ENCODE results near the gene OR10H3. TPM values are rescaled to one million over a fixed set of nuclear protein-coding genes. Genes with fewer than 3 reads are reported as not detected.
A peak's percentile ranks its signal among the peaks of the same experiment; 100 is the strongest.
"Not testable (repeated sequence)": the region's sequence is repeated elsewhere in the genome, so short reads cannot be mapped to it uniquely, and the experiment has no call there.

OR10H3 gene, protein sequence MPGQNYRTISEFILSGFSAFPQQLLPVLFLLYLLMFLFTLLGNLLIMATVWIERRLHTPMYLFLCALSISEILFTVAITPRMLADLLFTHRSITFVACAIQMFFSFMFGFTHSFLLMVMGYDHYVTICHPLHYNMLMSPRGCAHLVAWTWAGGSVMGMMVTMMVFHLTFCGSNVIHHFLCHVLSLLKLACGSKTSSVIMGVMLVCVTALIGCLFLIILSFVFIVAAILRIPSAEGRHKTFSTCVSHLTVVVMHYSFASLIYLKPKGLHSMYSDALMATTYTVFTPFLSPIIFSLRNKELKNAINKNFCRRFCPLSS
- not detected for polyA plus RNA-seq (ENCODE audit: insufficient read length)
- long read RNA-seq, donor 1 = 0 reads
- long read RNA-seq, donor 2 = 0 reads
- long read RNA-seq, donor 3 = 0 reads
- long read RNA-seq, donor 4 = 0 reads
- long read RNA-seq, donor 5 = 0 reads
- long read RNA-seq, donor 6 = 0 reads
- long read RNA-seq, donor 7 = 0 reads
- long read RNA-seq, donor 8 = 0 reads

DNA sequence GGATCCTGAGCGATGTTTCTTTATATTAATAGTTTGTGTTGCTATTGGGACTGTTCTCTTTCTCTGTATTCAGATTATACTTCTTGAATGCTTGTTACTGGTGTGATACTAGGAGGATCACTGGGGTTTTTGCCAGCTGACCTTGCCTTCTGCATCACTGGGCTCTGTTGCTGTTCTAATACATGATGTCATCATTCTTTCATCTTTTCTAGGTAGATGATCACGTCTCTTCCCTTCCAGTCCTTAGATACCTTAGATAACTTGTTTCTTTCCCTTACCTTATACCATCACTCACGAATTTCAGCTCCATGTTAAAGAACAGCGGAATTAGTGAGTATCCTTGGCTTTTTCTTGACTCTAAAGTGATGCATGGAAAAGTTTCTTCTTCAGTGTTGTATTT is at the start of gene OR10H3:
Gene OR10H3, plus strand, starts transcription at position 264 of the 400 bp plus-strand sequence. CDS start 3,408 bp downstream, outside the sequence.
- DNase-seq = no peak

DNA sequence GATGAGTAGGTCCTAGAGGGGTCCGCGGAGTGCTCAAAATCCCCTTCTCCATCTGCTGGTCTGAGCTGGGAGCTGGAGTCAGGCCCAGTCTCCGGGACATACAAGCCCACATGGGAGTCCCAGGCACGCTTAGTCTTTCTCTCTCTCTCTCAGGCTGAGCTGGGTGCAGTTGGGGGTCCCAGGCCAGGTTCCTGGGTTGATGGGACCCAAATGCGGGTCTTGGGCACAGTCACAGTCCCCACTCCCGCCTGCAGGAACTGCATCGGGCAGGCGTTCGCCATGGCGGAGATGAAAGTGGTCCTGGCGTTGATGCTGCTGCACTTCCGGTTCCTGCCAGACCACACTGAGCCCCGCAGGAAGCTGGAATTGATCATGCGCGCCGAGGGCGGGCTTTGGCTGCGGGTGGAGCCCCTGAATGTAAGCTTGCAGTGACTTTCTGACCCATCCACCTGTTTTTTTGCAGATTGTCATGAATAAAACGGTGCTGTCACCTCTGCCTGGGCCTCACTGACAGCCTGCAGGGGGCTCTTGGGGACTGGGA is 41.1 kb upstream of the OR10H3 start:
- no peak for DNase-seq

DNA sequence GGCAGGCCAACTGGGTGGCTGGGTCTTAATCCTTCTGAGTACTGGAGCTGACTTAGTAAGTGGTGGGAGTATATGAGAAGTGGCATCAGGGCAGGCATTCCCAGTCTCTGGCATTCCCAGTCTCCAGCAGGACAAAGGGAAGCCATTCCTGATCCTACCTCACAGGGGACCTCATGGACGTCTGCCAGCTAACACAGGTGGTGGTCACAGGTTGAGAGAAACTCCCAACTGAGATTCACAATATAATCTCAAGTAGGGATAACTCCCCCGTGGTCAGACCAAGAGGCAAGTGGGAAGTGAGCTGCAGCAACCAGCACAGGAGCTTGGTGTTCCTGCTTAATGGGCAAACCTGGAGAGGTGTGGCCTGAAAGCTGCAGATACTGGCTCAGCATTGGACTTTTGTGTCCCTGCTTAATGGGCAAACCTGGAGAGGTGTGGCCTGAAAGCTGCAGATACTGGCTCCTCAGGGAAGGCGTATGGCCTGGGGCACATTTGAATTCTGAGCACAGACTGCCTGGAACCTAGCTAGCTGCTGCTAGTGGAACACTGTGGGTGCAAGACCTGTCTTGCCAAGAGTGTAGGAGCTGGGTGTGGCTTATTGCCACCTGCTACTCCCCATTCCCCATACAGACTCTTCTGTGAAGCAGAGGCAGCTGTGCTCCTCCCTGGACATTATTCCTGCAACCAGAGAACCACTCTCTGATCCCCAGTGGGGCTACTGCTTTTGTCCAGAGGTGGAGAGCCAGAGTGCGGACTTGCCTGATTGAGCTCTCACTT is 35.8 kb upstream of the OR10H3 start:
- DNase-seq = no peak

DNA sequence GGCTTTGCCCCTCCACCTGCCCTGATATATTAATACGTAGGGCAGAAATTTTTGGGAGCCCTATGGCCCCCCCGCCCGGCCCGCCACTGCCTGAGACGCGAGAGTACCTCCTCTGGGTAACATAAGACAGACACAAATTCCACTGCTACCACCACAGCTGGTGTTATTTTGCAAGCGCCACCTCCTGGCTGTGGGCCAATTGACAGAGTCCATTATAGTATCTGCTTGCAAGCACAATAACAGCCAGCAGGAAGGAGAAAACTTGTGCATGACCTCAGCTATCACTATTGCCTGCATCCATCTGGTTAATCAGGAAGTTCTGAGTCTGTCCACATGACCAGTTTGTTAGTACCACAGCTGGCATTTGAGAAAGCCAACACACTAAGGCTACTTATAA is 35.3 kb upstream of the OR10H3 start:
- peak; percentile 25 for DNase-seq

DNA sequence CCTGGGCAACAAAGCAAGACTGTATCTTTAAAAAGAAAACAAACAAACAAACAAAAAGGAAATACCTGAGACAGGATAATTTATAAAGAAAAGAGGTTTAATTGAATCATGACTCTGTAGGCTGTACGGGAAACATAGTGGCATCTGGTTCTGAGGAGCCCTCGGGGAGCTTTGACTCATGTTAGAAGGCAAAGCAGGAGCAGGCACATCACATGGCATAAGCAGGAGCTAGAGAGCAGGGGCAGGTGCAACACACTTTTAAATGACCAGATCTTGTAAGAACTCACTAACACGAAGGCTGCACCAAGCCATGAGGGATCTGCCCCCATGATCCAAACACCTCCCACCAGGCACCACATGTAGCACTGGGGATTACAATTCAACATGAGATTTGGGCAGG is 23.1 kb upstream of the OR10H3 start:
- DNase-seq = no peak

DNA sequence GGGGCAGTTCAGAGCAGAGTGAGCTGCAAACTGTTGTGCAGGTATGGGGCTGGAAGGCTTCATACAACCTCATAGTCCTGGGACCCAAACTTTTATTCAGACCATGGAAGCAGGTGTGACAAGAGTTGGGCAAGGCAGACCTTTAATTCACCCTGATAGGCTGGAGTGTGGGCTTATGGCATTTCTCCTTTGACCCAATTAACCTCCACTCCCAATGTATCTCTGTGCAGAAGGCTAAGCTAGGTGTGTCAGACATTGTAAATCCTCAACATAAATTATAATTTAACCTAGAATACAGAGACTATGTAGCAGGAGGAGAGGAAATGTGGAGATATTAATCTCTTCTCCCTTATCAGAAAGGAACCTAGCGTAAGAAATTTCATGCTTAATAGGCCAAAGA is 22.1 kb upstream of the OR10H3 start:
- DNase-seq = no peak

DNA sequence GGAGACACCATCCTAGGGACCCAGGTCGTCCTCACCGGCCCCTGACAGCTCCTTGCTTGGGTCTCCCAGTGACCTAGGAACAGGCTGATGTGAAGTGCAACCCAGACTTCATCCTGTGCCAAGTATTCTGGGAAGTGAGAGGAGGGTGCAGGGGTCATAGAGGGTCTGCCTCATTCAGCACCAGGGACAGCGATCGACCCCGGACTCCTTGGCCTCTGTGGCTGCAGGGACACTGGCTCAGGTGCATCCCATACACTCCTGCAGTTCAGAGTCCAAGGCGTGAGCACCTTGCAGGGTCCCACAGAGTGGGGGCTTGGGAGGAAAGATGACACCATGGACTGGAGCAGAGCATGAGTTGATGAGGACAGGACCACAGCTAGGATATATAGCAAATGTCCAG is 20.0 kb upstream of the OR10H3 start:
- DNase-seq = no peak

DNA sequence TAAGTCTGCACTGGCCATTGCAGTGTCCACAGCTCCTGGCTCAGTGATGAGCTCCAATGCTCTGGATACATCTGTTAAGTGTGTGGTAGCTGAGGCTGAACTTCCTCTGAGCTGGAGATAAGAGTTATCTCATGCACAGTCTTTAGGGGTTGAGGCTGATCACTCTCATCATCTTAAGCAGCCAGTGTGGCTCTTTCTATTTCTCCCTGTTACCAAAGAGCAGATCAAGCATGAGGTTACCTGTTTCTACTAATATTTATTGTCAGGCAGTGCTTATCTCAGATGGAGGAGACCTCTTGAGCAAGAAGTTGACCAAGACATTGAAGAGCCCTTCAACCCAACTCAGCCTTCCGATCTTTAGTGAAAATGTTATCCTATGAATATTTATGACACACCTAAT is 16.5 kb upstream of the OR10H3 start:
- no peak for DNase-seq

DNA sequence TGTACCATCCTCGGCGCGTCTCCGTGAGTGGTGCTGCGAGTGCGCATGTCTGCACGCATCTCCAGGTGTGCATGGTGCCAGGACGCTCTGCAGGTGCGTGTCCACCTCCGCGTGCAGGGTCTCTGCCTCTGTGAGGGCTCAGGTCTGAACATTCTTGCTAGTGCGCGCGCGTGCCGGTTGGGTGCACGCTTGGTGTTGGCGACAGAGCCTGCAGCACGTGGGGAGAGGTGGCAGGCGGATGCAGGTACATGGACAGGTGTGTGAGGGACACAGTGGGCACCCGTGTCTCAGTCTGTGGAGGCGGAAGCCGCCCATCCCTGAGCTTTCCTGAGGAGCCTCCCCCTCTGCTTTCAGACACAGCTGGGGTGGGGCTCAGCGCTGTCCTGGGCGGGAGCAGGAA is 14.8 kb upstream of the OR10H3 start:
- no peak for DNase-seq

DNA sequence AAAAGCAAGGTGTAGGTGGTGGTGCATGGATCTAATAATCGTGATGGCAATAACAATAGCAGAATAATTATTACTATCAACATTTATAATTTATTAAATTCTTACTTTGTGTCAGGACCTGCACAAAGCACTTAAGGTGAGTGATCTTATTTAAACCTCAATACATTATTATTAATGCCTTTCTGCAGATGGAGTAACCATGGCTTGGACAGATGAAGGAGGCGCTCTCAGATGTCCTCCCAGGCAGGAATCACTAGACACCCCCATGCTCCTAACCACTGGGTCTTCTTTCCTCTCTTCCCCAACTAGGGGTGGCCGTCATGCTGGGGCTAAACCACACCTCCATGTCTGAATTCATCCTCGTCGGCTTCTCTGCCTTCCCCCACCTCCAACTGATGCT is 10.1 kb upstream of the OR10H3 start, which contains the start of gene OR10H2:
Gene OR10H2, plus strand, starts transcription at position 301 of the 400 bp plus-strand sequence. Its CDS starts 20 bp downstream, at position 321.
- no peak for DNase-seq

DNA sequence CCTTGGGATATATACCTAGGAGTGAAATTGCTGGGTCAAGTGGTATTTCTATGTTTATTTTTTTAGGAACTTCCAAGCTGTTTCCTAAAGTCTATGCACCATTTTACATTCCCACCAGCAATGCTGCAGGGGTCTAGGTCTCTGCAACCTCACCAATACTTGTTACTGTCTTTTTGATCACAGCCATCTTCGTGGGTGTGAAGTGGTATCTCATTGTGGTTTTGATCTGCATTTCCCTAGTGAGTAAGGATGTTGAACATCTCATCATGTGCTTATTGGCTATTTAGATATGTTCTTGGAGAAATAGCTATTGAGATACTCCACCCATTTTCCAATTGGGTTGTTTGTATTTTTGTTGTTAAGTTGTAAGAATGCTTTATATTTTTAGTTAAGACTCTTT is 7.2 kb upstream of the OR10H3 start:
- DNase-seq = no peak

DNA sequence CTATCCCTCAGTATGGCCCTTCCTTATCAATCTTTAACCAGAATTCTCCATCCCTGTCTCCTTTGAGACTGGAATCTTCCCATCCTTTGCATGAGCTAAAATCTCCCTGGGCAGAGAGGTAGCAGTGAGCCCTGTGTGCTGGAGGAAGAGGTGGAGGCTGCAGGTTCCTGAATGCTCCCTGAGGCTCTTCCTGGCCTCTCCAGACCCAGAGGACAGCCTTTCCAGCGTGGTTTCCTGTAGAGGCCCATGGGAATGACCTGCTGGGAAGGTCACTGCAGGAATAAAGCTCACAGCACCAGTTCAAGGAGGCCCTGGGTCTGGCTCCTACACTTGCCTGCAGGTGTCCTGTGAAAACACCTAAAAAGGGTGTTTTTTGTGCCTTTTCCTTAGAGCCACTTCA is 5.4 kb upstream of the OR10H3 start:
- no peak for DNase-seq

DNA sequence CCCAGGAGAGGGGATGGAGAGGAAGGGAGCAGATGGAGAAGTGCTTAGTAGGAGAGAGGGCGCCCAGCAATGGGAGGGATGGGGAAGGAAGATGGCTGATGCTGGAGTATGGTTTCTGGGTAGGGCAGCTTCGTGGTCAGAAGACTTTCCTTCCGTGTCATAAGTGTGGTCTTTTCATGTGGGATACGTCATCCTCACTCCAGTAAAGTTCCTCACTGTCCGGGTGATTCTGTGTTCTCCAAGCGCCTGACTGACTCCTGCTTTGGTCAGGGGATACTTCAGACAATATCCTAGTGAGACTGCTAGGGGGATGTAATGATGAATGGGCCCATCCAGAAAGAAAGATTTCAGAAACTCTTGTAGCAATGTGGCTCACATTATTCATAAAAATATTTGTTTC is 3.9 kb upstream of the OR10H3 start:
- no peak for DNase-seq

DNA sequence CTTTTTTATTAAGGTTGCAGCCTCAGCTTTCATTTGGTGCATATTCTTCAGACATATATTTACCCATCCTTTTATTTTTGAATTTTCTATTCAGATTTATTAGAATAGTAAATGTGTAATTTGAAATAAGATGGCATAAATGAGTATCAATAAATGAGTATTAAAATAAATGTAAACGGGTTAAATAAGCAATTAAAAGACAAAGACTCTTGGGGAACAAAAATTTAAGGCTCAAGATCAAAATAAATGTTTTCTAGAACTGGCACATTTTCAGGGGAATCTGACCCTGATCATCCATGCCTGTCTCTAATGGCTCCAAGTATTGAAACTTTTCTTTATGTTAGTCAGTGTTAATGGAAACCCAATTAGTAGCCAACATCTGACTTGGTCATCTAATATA is 3.0 kb downstream of the OR10H3 start:
- no peak for DNase-seq

DNA sequence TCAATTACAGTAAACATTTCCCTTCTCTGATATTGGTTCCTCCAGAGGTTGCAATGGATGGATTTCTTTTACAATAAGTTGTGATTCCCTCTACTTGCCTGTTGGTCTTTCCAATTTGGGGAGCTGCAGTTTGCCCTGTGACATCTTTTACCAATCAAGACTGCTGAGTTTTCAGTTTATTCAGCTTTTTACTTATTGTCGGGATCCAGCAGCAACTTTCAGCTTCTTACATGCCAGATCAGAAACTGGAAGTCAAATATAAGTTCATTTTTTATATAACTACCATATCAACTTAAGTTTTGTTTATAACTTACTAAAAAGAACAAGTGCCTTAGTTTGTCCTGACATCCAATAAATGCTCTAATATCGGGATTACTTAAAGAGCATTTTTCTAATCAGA is 10.5 kb downstream of the OR10H3 start:
- DNase-seq = no peak

DNA sequence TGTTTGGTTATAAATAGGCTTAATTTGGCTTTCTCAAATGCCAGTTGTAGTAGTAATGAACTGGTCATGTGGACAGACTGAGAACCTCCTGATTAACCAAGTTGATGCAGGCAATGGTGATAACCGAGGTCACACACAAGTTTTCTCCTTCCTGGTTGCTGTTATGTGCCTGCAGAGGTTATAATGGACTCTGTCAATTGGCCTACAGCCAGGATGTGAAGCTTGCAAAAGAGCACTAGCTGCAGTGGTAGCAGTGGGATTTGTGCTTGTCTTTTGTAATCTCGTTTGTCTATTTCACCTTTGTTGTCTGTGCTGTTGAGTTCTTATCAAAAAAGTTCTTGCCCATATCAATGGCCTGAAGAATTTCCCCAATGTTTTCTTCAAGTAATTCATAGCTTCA is 20.6 kb downstream of the OR10H3 start:
- DNase-seq = no peak

DNA sequence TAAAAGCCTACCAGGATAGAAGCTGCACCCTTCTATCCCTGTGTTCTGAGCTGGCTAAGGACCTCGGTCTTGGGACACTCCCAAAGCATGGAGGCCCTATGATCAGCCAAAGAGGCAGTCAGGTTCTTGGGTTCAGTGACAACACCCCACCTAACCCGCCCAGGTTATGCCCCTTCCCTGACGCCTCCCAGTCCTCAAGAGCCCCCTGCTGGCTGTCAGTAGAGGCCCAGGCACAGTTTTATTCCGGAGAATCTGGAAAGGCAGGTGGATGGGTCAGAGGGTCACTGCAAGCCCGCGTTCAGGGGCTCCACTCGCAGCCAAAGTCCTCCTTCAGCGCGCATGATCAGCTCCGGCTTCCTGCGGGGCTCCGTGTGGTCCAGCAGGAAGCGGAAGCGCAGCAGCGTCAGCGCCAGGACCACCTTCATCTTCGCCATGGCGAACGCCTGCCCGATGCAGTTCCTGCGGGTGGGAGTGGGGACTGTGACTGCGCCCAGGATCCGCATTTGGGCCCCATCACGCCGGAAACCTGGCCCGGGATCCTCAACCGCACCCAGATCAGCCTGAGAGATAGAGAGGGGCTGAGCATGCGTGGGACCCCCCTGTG is 22.3 kb downstream of the OR10H3 start:
- no peak for DNase-seq

DNA sequence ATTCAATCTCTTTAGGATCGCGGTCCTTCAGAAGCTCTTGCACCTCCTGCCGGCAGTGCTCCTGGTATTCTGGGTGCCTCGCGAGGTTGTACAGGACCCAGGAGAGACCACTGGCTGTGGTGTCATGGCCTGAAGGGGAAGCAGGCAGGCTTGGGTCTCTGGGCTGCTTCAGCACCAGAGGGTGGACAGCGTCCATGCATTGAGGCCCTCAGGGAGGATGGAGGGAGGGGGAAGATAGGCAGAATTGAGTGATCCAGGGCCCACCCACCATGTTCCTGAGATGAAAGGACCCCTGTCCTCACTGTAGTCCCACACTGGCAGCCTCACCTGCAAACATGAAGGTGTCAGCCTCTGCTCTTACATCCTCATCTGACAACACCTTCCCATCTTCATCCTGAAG is 31.8 kb downstream of the OR10H3 start:
- DNase-seq = peak; percentile 14

DNA sequence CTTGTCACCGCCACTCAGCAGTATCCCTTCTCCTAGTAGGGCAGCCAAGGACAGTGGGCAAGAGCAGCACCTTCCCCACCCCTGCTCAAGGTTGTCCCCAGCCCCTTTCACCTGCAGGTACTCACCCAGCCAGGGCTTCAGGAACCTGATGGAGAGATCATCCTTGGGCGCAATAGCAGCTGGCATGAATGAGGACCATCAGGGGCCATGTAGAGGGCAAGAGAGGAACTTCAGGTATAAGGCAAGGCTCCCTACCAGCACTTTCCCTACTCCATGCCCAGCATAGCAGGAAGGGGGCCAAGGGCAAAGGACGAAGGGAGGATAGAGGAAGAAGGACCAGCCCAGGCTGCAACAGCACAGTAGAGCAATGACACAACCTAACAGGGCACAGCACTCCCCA is 36.4 kb downstream of the OR10H3 start:
- DNase-seq = not testable (repeated sequence)

DNA sequence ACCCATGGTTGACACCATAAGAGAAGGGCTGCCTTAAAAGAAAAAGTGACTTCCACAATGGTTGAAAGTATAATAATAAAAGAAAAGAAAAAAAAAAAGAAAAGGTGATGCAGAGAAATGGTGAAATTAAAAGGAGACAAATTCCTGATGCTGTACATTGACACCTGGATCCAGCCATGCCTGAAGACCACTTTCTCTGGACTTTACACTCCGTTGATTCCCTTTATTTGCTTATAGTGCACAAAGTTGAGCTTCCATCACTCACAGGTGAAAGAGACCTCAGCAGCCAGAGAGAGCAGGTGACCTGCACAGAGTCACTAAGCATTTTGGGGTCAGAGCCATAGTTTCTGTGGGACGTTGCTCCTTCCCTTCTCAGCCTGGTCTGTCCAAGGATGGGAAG is 37.5 kb downstream of the OR10H3 start:
- no peak for DNase-seq

DNA sequence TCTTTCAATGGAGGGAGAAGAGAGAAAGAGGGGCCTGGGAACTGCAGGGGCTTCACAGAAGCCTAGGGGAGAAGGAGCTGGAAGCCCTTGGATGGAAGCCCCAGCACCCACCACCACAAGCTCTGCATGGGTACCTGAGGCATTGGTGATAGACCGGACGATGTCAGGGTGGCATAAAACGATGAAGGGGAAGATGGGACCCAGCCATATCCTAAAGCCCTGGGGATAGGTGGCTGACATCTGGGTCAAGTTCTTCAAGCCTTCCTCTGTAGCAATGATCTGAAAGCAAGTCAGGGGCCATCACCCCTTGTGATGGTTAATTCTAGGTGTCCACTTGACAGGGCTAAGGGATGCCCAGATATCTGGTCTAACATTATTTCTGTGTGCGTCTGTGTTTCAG is 38.5 kb downstream of the OR10H3 start:
- no peak for DNase-seq

Measured in left kidney (tissue), 8 donors.